DOHH2 (cell line): ENCODE data around the gene SRMS.
"Not testable (repeated sequence)": the region's sequence is repeated elsewhere in the genome, so short reads cannot be mapped to it uniquely, and the experiment has no call there.

Experiments used
- H3F3A ChIP-seq: fragments of 200-600 bp; sonication (generic), shearing (Covaris generic); 2 replicates; pipeline ENCODE4 v1.6.0; 2016; ENCODE audit warnings: antibody characterized with exemption, mild to moderate bottlenecking; ENCODE audit not compliant: control insufficient read depth, insufficient read depth
- H3K27ac ChIP-seq: fragments of 200-600 bp; sonication (generic); 2 replicates; pipeline ENCODE4 v1.5.1; 2014; ENCODE audit warnings: low read depth, mild to moderate bottlenecking, low read length, moderate library complexity
- H3K27me3 ChIP-seq: fragments of 200-600 bp; sonication (generic); 2 replicates; pipeline ENCODE4 v1.6.1; 2014; ENCODE audit warnings: mild to moderate bottlenecking, low read length, mixed read lengths; ENCODE audit not compliant: control insufficient read depth
- H3K36me3 ChIP-seq: fragments of 200-600 bp; sonication (generic); 2 replicates; pipeline ENCODE4 v1.6.1; 2014; ENCODE audit warnings: mild to moderate bottlenecking, low read length, moderate library complexity, mixed read lengths; ENCODE audit not compliant: control insufficient read depth
- H3K4me1 ChIP-seq: fragments of 200-600 bp; sonication (generic); 2 replicates; pipeline ENCODE4 v1.6.1; 2014; ENCODE audit warnings: mild to moderate bottlenecking, low read length, mixed read lengths; ENCODE audit not compliant: control insufficient read depth
- H3K4me2 ChIP-seq: fragments of 200-600 bp; sonication (generic); 2 replicates; pipeline ENCODE4 v1.6.0; 2014; ENCODE audit warnings: mild to moderate bottlenecking, low read length, moderate library complexity
- H3K4me3 ChIP-seq: fragments of 200-600 bp; sonication (generic); 2 replicates; pipeline ENCODE4 v1.5.1; 2014; ENCODE audit warnings: mild to moderate bottlenecking, low read length, mixed read lengths
- H3K79me2 ChIP-seq: fragments of 200-600 bp; sonication (generic); 2 replicates; pipeline ENCODE4 v1.6.1; 2014; ENCODE audit warnings: mild to moderate bottlenecking, low read length, mixed read lengths; ENCODE audit not compliant: control insufficient read depth
- H3K9me2 ChIP-seq: fragments of 200-600 bp; sonication (generic); replicated peaks from 2 replicates; pipeline ENCODE4 v1.6.1; 2014; ENCODE audit warnings: mild to moderate bottlenecking, low read length, mixed read lengths; ENCODE audit not compliant: control insufficient read depth
- H3K9me3 ChIP-seq: fragments of 200-600 bp; sonication (generic); 2 replicates; pipeline ENCODE4 v1.6.1; 2014; ENCODE audit warnings: antibody characterized with exemption, low read length, mixed read lengths; ENCODE audit not compliant: control insufficient read depth, insufficient read depth
- H4K20me1 ChIP-seq: fragments of 200-600 bp; sonication (generic); 2 replicates; pipeline ENCODE4 v1.6.0; 2014; ENCODE audit warnings: low read depth, mild to moderate bottlenecking, antibody characterized with exemption, low read length, moderate library complexity; ENCODE audit not compliant: control insufficient read depth, insufficient read depth
- CTCF ChIP-seq: fragments of 200-600 bp; sonication (generic); IDR thresholded peaks from one replicate; pipeline ENCODE4 v1.5.1; 2014; ENCODE audit warnings: antibody characterized with exemption, mild to moderate bottlenecking, low read depth, low read length; ENCODE audit not compliant: poor library complexity, severe bottlenecking
- EZH2phosphoT487 ChIP-seq: fragments of 200-600 bp; sonication (generic); IDR thresholded peaks from 2 replicates; pipeline ENCODE4 v1.6.1; 2017; ENCODE audit warnings: borderline replicate concordance, mild to moderate bottlenecking, antibody characterized with exemption, low read length, moderate library complexity, mixed read lengths

Gene SRMS

GRCh38 chr20:63560333-63560805, 12.8 kb upstream of the SRMS start:
- peaks cover 12% of the 10 kb centered on the region for H3K4me1 ChIP-seq
- H3K27ac ChIP-seq = no peak overlapping the region
- H3K36me3 ChIP-seq = no peaks in the 10 kb centered on the region
- H3K9me3 ChIP-seq = no peaks in the 10 kb centered on the region
- H3K4me2 ChIP-seq = no peak overlapping the region
- H3F3A ChIP-seq = no peaks in the 10 kb centered on the region
- TF ChIP-seq CTCF (no peak), EZH2phosphoT487 (no peak)
- H3K79me2 ChIP-seq = no peaks in the 10 kb centered on the region
- no peak overlapping the region for H3K4me3 ChIP-seq
- H3K27me3 ChIP-seq = peaks cover 6% of the 10 kb centered on the region
- no peaks in the 10 kb centered on the region for H3K9me2 ChIP-seq
- H4K20me1 ChIP-seq = no peaks in the 10 kb centered on the region

- not testable (repeated sequence) for H3K4me3 ChIP-seq, H3K9me2 ChIP-seq, H3K27ac ChIP-seq, H3K79me2 ChIP-seq, H3F3A ChIP-seq, H3K4me2 ChIP-seq, H4K20me1 ChIP-seq, H3K9me3 ChIP-seq, H3K36me3 ChIP-seq
- peaks cover 19% of the 10 kb centered on the region for H3K4me1 ChIP-seq
- peaks cover 12% of the 10 kb centered on the region for H3K27me3 ChIP-seq
These were observed 12.2 kb upstream of the SRMS start for GRCh38 chr20:63559485-63560332.

GRCh38 chr20:63558804-63559484, 11.4 kb upstream of the SRMS start:
- H3K4me3 ChIP-seq = no peak overlapping the region
- H3K9me2 ChIP-seq = no peaks in the 10 kb centered on the region
- H3F3A ChIP-seq = no peaks in the 10 kb centered on the region; the same call in 1 of the 2 replicates
- peaks cover 26% of the 10 kb centered on the region for H3K4me1 ChIP-seq
- no peaks in the 10 kb centered on the region for H3K9me3 ChIP-seq
- no peaks in the 10 kb centered on the region for H3K36me3 ChIP-seq
- no peaks in the 10 kb centered on the region for H3K79me2 ChIP-seq
- no peaks in the 10 kb centered on the region for H4K20me1 ChIP-seq
- H3K27me3 ChIP-seq = peaks cover 16% of the 10 kb centered on the region
- H3K27ac ChIP-seq = no peak overlapping the region
- no peak overlapping the region for H3K4me2 ChIP-seq
- TF ChIP-seq EZH2phosphoT487 = no peak
- no peak for TF ChIP-seq CTCF

- H3K9me3 ChIP-seq = no peaks in the 10 kb centered on the region
- H3K4me2 ChIP-seq = no peak overlapping the region
- TF ChIP-seq CTCF = no peak
- TF ChIP-seq EZH2phosphoT487 = no peak
- H4K20me1 ChIP-seq = no peaks in the 10 kb centered on the region
- no peaks in the 10 kb centered on the region for H3K36me3 ChIP-seq
- H3K79me2 ChIP-seq = no peaks in the 10 kb centered on the region
- H3K27me3 ChIP-seq = peaks cover 19% of the 10 kb centered on the region
- no peak overlapping the region for H3K4me3 ChIP-seq
- H3K9me2 ChIP-seq = no peaks in the 10 kb centered on the region
- no peak overlapping the region for H3K27ac ChIP-seq
- H3F3A ChIP-seq = peaks cover 4% of the 10 kb centered on the region
- H3K4me1 ChIP-seq = peaks cover 33% of the 10 kb centered on the region
These were observed 9.9 kb upstream of the SRMS start for GRCh38 chr20:63557481-63557891.
